HepG2 (cell line): Measurements from ENCODE around the gene SAP25. TPM values are rescaled to one million over a fixed set of nuclear protein-coding genes. Genes with fewer than 3 reads are reported as not detected.

Experiments
- ATM ChIP-seq: fragments of 450-650 bp; IDR thresholded peaks from 2 replicates; pipeline ENCODE4 v1.7.1; 2017; ENCODE audit warnings: mild to moderate bottlenecking, borderline replicate concordance
- FLYWCH1 ChIP-seq: sonication (generic); formaldehyde crosslinking; IDR thresholded peaks from 2 replicates; pipeline ENCODE4 v1.8.1; 2023; ENCODE audit warnings: mild to moderate bottlenecking, missing genetic modification reagents
- MIXL1 ChIP-seq: IDR thresholded peaks from 2 replicates; pipeline ENCODE4 v1.6.1; 2016
- MXD1 ChIP-seq: sonication (generic); formaldehyde crosslinking; IDR thresholded peaks from 2 replicates; pipeline ENCODE4 v1.4.0; 2020; ENCODE audit warnings: mild to moderate bottlenecking, missing genetic modification reagents
- POLR2AphosphoS2 ChIP-seq: IDR thresholded peaks from 2 replicates; pipeline ENCODE4 v1.6.1; 2011; ENCODE audit warnings: low read depth, low read length, improper control_type of control experiment
- THAP7 ChIP-seq: sonication (generic); formaldehyde crosslinking; IDR thresholded peaks from 2 replicates; pipeline ENCODE4 v1.8.1; 2023; ENCODE audit warnings: mild to moderate bottlenecking, missing genetic modification reagents
- TRIM24 ChIP-seq: sonication (generic); formaldehyde crosslinking; IDR thresholded peaks from 2 replicates; pipeline ENCODE4 v1.8.0; 2022; ENCODE audit warnings: mild to moderate bottlenecking, missing genetic modification reagents
- ZNF557 ChIP-seq: sonication (generic); formaldehyde crosslinking; IDR thresholded peaks from 2 replicates; pipeline ENCODE4 v1.4.0; 2020; ENCODE audit warnings: missing genetic modification reagents
- polyA plus RNA-seq, 8 experiments: library from polyadenylated mRNA; depleted of rRNA in 3 of 8; stranded (reverse) in 7 of 8; unstranded in 1 of 8; fragments of >200 nt; fragmentation: Illumina TruSeq in 4 of 8; extraction: Trizol in 4 of 8; gene quantifications; 2 replicates each; pipeline versions ENCODE4 v1.2.1 to v1.2.3, GENCODE V29; 2011 to 2016; ENCODE audit warnings: low read depth in 4 of 8, missing spikeins in 1 of 8, mixed read lengths in 1 of 8; ENCODE audit not compliant: insufficient read depth in 1 of 8
- total RNA-seq, 5 experiments: library from RNA; depleted of rRNA; stranded (reverse); fragments of >200 nt; fragmentation: Illumina TruSeq; extraction: Trizol; gene quantifications; 2 replicates each; pipeline ENCODE4 v1.2.3, GENCODE V29; 2016; ENCODE audit warnings: low read depth in 1 of 5
- TF ChIP-seq, protein P1 (sequence below): sonication (generic); formaldehyde crosslinking; IDR thresholded peaks from 2 replicates; pipeline ENCODE4 v1.4.0; 2020; ENCODE audit warnings: missing genetic modification reagents
- TF ChIP-seq, protein P2 (sequence below): sonication (generic); formaldehyde crosslinking; IDR thresholded peaks from 2 replicates; pipeline ENCODE4 v1.5.0; 2020; ENCODE audit warnings: mild to moderate bottlenecking, missing genetic modification reagents, borderline replicate concordance
- TF ChIP-seq, protein P3 (sequence below): sonication (generic); formaldehyde crosslinking; IDR thresholded peaks from 2 replicates; pipeline ENCODE4 v1.8.1; 2023; ENCODE audit warnings: mild to moderate bottlenecking, missing genetic modification reagents, borderline replicate concordance

Gene SAP25
- total and polyA plus RNA-seq, 2 of the 13 experiments (the other 11 are each of a cell fraction or from before 2014, with no cell fraction given) = 0.15 to 0.20 TPM

- TF ChIP-seq, protein P1, sequence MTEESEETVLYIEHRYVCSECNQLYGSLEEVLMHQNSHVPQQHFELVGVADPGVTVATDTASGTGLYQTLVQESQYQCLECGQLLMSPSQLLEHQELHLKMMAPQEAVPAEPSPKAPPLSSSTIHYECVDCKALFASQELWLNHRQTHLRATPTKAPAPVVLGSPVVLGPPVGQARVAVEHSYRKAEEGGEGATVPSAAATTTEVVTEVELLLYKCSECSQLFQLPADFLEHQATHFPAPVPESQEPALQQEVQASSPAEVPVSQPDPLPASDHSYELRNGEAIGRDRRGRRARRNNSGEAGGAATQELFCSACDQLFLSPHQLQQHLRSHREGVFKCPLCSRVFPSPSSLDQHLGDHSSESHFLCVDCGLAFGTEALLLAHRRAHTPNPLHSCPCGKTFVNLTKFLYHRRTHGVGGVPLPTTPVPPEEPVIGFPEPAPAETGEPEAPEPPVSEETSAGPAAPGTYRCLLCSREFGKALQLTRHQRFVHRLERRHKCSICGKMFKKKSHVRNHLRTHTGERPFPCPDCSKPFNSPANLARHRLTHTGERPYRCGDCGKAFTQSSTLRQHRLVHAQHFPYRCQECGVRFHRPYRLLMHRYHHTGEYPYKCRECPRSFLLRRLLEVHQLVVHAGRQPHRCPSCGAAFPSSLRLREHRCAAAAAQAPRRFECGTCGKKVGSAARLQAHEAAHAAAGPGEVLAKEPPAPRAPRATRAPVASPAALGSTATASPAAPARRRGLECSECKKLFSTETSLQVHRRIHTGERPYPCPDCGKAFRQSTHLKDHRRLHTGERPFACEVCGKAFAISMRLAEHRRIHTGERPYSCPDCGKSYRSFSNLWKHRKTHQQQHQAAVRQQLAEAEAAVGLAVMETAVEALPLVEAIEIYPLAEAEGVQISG (CRISPR knock-in tag) = peak; percentile 39
- TF ChIP-seq MXD1 (no peak), TRIM24 (CRISPR knock-in tag) (no peak), MIXL1 (CRISPR knock-in tag) (peak; percentile 39; the same call in 1 of the 2 replicates), ATM (no peak), ZNF557 (CRISPR knock-in tag) (0 out of 2 replicates have a peak, but pooled peaks have one; percentile 15), FLYWCH1 (CRISPR knock-in tag) (no peak), POLR2AphosphoS2 (no peak), THAP7 (CRISPR knock-in tag) (peak; percentile 21)
- TF ChIP-seq, protein P2, sequence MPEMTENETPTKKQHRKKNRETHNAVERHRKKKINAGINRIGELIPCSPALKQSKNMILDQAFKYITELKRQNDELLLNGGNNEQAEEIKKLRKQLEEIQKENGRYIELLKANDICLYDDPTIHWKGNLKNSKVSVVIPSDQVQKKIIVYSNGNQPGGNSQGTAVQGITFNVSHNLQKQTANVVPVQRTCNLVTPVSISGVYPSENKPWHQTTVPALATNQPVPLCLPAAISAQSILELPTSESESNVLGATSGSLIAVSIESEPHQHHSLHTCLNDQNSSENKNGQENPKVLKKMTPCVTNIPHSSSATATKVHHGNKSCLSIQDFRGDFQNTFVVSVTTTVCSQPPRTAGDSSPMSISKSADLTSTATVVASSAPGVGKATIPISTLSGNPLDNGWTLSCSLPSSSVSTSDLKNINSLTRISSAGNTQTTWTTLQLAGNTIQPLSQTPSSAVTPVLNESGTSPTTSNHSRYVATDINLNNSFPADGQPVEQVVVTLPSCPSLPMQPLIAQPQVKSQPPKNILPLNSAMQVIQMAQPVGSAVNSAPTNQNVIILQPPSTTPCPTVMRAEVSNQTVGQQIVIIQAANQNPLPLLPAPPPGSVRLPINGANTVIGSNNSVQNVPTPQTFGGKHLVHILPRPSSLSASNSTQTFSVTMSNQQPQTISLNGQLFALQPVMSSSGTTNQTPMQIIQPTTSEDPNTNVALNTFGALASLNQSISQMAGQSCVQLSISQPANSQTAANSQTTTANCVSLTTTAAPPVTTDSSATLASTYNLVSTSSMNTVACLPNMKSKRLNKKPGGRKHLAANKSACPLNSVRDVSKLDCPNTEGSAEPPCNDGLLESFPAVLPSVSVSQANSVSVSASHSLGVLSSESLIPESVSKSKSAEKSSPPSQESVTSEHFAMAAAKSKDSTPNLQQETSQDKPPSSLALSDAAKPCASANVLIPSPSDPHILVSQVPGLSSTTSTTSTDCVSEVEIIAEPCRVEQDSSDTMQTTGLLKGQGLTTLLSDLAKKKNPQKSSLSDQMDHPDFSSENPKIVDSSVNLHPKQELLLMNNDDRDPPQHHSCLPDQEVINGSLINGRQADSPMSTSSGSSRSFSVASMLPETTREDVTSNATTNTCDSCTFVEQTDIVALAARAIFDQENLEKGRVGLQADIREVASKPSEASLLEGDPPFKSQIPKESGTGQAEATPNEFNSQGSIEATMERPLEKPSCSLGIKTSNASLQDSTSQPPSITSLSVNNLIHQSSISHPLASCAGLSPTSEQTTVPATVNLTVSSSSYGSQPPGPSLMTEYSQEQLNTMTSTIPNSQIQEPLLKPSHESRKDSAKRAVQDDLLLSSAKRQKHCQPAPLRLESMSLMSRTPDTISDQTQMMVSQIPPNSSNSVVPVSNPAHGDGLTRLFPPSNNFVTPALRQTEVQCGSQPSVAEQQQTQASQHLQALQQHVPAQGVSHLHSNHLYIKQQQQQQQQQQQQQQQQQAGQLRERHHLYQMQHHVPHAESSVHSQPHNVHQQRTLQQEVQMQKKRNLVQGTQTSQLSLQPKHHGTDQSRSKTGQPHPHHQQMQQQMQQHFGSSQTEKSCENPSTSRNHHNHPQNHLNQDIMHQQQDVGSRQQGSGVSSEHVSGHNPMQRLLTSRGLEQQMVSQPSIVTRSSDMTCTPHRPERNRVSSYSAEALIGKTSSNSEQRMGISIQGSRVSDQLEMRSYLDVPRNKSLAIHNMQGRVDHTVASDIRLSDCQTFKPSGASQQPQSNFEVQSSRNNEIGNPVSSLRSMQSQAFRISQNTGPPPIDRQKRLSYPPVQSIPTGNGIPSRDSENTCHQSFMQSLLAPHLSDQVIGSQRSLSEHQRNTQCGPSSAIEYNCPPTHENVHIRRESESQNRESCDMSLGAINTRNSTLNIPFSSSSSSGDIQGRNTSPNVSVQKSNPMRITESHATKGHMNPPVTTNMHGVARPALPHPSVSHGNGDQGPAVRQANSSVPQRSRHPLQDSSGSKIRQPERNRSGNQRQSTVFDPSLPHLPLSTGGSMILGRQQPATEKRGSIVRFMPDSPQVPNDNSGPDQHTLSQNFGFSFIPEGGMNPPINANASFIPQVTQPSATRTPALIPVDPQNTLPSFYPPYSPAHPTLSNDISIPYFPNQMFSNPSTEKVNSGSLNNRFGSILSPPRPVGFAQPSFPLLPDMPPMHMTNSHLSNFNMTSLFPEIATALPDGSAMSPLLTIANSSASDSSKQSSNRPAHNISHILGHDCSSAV (CRISPR knock-in tag) = no peak
- TF ChIP-seq, protein P3, sequence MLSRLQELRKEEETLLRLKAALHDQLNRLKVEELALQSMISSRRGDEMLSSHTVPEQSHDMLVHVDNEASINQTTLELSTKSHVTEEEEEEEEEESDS = peak; percentile 40; the same call in 1 of the 2 replicates
Measured at GRCh38 chr7:100568896-100569844, 4.5 kb downstream of the SAP25 start (continued).
